ENCODE measurements around the gene KLK10.

DNA sequence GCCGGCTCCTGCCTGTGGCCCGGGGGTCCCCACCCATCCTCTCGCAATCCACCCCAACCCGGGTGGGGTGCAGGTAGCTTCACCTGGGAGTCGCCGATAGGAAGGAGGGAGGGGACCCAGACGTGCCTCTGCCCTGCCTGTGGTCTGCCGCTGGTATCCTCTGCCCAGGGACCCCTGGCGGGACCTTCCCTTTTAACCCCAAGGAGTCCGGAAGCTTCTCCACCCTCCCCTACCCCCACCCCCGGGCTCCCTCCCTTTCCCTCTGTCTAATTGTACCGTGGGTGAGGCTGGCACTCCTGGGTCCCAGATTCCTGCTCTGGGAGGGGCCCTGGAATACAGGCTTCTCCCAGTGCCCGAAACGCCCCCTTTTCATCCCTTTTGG lies at the start of gene KLK10:
- TF ChIP-seq POLR2A (IDR thresholded peaks at IDR 0.05; ENCODE audit: low read depth, low read length): no peak
- no peak for TF ChIP-seq SPI1 (IDR thresholded peaks at IDR 0.05; ENCODE audit: low read depth, low read length)
- no peak for TF ChIP-seq TAF1 (IDR thresholded peaks at IDR 0.05; ENCODE audit: low read depth, low read length)
- no peak for TF ChIP-seq POLR2AphosphoS5 (IDR thresholded peaks at IDR 0.05; ENCODE audit: low read depth, low read length)
- TF ChIP-seq POU2F2 (IDR thresholded peaks at IDR 0.05; ENCODE audit: low read depth, low read length): no peak
